NCI-H1930 (cell line): ENCODE data around the gene G2E3.
"Not testable (repeated sequence)": the region's sequence is repeated elsewhere in the genome, so short reads cannot be mapped to it uniquely, and the experiment has no call there.

ENCODE experiments used
- DNase-seq, 2 experiments: peaks; one replicate each; lab custom pipeline; 2025; lab: John Stamatoyannopoulos, UW

G2E3 gene, protein sequence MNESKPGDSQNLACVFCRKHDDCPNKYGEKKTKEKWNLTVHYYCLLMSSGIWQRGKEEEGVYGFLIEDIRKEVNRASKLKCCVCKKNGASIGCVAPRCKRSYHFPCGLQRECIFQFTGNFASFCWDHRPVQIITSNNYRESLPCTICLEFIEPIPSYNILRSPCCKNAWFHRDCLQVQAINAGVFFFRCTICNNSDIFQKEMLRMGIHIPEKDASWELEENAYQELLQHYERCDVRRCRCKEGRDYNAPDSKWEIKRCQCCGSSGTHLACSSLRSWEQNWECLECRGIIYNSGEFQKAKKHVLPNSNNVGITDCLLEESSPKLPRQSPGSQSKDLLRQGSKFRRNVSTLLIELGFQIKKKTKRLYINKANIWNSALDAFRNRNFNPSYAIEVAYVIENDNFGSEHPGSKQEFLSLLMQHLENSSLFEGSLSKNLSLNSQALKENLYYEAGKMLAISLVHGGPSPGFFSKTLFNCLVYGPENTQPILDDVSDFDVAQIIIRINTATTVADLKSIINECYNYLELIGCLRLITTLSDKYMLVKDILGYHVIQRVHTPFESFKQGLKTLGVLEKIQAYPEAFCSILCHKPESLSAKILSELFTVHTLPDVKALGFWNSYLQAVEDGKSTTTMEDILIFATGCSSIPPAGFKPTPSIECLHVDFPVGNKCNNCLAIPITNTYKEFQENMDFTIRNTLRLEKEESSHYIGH

DNA sequence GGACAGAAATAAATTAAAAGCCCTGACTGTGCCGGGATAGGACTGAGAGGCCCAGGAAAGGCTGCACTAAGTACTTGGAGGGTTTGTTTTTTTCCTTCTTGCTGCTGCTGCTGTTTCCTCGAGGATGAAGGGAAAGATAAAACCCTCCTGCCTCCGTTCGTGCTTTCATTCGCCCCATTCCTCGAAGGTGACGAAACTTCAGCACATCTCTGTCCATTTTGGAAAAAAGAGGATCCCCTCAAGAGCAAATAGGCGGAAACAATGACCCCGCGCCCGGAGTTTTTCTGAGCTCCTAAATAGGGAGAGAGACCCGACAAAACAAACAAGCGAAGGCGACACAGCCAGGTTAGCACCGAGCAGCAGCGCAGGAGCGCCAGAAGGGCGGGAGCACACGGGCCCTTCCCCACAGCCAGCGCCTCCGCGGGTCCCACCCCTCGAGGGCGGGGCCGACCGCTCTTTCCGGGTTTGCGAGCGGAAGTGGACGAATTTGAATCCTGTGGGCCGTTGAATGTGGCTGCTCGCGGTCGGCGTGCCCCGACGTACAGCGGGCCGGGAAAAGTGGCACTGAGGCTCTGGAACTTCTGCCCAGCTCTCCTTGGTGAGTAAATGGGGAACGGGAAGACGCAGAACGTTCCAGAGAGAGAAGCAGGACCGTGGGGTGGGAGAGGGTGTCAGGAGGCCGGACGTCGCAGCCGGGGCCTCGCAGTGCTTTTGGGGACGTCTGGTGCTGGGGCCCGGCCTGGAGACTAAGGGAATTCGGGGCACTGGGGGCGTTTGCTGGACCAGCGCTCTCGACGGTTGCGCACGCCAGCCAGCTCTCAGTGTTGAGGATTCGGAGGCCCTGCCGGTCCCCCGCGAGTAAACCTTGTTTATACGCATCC is at the start of gene G2E3:
Gene G2E3, plus strand, starts transcription at position 484 of the 881 bp plus-strand sequence. CDS start 21,922 bp downstream, outside the sequence.
- DNase-seq = peak; percentile 86

DNA sequence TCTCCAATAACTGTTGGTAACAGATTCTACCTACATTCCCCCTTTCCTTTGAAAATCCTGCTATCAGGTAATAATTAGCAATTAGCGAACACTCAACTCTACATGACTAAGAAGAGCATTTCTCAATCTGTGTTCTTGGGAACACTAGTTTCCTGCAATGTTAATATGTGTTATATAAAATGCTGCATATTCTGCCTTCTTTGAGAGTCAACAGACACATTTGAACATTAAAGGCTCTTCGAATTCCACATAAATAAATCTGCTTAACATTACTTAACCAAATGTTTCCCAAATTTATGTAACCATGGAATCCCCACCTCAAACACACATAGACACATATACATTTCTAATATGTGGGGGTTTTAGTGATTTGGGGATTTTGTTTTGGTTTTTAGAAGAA is 41.2 kb upstream of the G2E3 start:
- DNase-seq = no peak

DNA sequence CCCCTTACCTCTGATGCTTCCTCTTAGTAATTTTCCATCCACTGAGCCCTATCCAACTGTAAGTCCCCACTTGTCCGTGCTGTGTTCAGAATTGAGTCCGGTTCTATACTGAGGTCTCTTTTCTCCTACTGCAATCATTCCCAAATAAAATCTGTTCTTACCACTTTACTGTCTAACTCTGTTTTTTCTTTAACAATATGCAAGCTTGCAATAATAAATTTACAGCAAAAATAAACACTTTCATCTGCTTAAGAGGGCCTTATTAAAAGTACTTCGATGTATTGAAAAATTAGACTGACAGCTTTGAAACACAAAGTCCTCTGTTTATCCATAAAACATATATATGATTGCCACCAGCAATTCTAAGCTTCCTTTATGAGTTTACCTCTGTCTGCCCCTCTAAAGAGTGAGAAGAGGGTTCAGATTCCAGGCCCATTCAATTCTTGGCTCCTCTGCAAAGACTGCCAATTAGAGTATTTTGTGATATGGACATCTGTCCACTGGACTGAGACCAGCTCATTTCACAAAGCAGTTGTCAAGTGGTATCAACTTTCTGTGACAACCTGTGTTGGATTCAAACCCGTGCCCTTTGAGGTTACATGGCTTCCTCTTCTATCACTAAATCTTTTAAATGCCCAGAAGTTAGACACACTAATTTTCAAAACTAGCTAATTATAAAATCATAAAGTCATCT is 39.9 kb upstream of the G2E3 start:
- no peak for DNase-seq

DNA sequence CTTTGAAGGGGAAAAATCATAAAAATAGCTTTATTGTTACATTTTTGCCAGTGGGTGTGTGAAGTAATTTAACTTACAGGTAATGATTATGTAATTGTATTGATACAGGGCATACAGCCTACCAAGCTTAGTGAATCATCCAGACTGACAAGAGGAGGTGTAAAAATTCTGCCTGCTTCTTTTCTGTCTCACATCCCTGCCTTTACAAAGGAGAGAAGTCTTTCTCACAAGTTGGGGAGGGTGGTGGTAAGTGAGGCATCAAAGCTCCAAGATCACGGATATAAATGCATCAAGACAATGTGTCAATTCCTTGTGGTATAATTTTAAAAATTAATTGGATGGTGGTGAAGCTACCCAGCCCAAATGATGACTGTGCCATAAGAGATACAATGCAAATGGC is 39.0 kb upstream of the G2E3 start:
- no peak for DNase-seq

DNA sequence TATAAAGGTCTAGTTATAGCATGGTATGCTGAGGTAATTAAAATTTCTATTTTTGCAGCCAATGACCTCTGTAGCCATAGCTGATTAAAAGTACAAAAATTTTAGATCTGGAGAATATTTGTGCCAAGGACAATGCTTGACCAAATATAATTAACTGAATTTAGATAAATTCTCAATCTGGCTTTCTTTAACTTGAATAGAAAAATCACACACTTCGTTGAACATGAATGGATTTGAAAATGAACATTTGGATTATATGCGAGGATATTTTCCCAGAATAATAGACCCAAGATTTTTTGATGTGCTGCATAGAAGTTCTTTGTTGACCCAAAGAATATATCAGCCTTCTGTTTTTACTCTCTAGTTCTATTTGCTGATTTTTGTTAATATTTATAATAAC is 38.4 kb upstream of the G2E3 start:
- no peak for DNase-seq

DNA sequence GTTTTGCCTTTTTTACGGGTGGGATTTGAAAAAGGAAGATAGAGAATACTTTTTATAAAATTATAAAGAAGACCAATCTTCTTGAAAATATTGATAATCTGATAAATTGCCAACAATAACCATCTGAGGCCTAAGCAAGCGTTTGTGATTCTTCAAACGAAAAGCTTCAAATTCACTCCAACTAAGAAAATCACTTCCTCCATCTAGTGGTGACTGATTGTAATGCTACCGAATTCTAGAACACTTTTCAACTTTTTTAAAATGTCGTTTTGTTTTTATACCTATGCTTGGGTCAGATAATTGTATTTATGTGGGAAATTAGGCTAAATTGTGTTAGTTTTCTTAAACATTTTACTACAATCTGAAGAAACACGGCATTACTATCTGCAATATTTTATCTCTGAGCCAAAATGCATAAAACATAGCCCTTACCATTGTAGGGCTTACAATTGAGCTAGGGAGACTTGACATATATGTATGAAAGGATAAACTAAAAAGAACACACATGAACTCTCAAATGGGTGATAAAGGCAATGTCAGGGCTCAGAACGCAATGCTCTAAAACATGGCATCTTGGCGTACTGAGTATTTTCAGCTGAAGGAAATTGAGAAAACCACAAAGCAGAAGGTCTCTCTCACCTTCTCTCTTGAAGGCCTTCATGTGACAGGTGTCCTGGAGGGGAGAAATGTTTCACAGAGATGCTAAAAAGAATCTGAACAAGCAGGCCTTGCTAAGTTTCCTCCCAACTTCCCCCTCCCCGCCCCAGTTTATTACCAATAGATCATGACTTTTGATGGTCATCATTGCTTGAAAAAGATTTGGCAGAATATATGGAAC is 36.8 kb upstream of the G2E3 start:
- DNase-seq = peak in 1 of 2 experiments; percentile 31

DNA sequence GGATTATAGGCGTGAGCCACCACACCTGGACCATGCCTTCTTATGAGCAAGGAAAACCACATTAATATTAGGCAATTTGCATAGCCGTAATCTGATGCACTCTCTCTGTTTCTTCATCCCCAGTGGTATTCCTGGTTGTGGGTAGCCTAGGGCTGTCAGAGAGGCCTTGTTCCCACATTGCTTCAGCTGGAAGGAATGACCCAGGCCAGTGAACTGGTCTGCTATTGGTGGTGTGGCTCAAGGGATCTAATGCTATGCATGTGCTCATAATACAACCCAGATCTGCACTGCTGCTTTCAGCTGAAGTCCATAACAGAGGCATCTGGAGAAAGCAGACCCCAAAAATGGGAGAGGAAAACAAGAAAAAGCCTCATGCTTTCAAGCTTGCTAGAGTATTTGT is 33.1 kb upstream of the G2E3 start:
- DNase-seq = no peak

DNA sequence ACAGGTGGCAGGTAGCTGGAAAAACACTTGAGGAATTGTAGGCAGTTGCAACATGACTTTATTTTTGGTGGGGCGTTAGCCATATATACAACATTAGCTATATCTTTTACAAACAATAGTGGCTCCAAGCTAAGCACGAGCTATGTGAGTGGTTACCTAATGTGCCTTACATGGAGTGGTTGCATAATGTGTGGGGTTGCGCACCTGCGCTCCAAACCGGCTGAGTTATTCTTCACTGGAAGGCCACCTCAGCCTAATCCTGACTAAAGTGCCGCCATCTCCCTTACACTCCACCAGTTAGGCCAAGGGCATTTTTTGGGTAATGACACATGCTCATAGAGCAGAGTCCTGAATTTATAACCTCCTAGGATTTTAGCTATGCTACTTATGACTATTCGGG is 31.8 kb upstream of the G2E3 start:
- DNase-seq = no peak

DNA sequence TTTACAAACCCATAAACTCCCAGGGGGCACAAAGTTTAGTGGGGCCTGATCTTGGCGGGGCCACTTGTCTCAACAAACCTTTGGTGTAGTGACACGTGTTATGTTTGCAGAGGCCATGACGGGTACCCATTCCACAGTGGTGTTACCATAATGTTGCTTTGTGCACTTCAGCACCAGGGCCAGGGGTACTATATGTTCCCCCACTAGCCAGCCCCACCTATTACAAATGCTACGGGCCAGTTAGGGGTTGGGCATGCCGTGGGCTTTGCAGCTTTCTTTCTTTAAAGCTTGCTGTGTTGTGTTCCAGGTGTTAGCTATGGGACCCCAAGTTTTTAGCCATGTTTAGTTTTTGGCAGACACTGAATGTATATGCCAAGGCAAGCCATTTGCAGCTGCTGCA is 30.8 kb upstream of the G2E3 start:
- DNase-seq = no peak

DNA sequence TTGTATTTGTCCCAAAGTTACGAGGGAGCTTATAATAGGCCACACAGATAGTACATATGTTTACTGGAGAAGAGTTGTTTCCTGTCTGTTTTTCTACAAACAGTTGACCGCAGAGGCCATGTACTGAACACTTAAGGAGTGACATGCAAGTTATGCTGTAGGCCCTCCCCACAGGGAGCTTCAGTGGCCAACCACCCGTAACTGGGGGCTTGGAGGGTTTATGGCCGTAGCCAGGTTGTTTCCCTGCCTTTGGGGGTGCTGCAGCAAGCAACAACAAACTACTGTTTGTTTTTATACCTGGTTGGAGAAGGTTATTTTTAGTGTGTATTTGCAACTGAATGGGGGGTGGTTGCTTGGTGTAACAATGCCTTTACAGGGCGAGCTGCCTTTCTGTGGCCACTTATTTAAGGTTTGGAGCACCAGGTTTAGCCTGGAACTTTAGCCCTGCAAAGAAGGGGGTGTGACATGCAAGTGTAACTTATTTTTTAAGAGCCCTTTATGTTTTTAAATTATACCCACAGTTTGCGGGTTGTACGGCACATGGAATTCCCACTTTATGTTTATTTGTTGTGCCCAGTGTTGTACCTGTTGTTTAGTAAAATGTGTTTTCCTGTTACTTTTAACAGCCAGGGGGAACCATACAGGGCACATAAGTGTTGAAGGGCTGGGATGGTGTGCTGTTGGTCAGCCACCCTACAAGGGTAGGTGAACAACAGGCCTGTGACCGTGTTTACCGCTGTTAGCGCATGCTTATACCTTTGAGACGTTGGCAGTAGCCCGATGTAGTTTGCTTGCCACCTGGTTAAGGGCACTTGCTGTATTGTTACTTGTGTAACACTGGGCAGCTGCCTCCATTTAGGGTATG is 29.9 kb upstream of the G2E3 start:
- no peak for DNase-seq

DNA sequence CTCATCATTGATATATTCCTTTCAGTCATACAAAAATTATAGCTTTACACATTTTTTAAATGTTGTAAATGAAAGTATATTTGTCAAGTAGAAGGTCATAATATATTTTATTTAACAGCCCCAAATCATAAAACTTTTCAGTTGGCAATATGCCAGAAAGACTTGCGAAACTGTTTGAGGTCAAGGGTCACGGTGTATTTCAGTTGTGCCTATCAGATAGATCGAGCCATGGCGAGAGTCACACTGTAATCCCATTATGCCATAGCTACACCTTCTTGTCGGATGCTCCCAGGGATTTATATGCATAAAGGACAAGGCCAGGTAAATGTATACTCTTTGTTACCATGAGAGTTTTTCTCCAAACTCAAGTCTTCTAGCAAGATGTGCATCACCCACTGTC is 26.7 kb upstream of the G2E3 start:
- no peak for DNase-seq

DNA sequence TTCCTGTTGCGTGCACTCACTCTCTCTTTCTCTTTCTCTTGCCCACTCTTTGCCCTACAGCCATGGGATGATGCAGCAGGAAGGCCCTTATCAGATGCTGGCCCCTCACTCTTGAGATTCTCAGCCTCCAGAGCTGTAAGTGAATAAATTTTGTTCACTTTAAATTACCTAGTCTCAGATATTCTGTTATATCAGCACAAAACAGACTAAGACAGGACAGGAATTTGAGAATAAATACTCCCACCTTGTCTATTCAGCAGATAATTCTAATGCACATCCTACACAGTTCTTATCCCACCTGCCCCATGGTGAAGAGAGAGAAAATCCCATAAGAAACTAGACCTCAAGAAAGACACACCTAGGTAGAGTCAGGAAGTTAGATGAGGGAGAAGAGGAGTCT is 25.8 kb upstream of the G2E3 start:
- no peak for DNase-seq

DNA sequence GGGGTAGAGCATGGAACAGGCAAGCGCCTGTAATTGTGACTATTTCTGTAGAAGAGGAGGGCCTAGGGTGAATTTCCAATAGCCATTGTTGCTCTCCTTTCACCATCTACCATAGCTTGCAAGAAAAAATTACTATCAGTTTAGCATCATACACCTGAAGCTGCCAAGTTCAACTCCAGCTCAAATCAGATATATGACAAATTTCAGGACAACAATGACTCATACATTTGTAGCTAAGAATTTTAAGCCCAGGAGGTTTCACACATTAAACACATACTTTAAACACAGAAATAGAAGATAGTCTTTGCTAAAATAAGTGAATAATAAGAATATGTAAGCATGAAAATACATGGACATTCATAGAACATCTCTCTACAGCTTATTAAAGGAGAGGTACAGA is 17.6 kb upstream of the G2E3 start:
- no peak for DNase-seq

DNA sequence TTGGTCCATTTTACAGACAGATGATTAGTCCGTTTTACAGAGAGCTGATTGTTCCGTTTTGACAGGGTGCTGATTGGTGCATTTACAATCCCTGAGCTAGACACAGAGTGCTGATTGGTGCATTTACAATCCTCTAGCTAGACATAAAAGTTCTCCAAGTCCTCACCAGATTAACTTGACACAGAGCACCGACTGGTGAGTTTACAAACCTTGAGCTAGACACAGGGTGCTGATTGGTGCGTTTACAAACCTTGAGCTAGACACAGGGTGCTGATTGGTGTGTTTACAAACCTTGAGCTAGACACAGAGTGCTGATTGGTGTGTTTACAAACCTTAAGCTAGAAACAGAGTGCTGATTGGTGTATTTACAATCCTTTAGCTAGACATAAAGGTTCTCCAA is 12.2 kb upstream of the G2E3 start:
- DNase-seq = not testable (repeated sequence)

DNA sequence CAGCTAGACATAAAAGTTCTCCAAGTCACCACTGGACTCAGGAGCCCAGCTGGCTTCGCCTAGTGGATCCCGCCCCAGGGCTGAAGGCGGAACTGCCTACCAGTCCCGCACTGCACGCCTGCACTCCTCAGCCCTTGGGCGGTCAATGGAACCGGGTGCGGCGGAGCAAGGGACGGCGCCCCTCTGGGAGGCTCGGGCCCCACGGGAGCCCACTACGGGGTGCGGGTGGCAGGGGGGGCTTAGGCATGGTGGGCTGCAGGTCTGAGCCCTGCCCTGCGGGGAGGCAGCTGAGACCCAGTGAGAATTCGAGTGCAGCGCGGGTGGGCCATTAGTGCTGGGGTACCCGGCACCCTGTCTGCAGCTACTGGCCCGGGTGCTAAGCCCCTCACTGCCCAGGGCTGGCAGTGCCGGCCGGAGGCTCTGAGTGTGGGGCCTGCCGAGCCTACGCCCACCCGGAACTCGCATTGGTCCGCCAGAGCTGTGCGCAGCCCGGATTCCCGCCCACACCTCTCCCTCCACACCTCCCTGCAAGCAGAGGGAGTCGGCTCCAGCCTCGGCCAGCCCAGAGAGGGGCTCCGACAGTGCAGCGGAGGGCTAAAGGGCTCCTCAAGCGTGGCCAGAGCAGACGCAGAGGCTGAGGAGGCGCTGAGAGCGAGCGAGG is 11.4 kb upstream of the G2E3 start:
- no peak for DNase-seq

DNA sequence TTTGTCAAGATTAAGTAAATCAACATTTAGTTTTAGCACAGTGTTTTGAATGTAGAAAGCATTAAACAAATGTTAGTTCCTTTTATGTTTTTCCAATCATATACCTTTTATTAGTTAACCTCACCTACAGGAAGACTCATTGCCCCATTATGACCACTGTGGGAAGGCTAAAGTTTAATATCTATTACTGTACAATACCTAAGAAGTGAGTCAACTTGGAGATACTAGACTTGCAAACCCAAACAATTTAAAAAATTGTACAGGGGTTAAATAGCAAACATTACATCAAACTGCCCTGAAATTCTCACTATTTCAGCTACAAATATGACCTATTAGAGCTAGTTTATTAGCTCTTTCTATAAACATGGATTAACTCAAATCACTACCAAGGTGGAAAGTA is 8.6 kb upstream of the G2E3 start:
- no peak for DNase-seq

DNA sequence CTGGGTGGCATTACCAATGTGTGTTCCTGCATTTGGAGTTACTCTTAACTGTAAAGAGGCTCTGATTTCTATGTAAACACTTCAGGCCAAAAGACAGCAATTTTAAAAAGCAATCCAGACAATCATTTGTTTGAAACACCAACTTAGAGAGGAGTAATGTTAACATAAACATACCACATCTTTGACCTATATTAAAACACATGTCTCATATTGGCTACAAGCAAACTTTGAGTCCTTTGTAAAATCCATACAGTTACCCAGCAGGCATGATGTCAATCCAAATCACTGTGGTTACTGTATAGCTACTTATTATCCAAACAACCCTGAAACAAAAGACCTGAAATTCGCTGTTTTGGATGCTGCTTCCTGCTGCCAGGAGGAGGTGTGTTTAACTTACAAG is 7.5 kb upstream of the G2E3 start:
- peak; percentile 35 to 71 for DNase-seq

DNA sequence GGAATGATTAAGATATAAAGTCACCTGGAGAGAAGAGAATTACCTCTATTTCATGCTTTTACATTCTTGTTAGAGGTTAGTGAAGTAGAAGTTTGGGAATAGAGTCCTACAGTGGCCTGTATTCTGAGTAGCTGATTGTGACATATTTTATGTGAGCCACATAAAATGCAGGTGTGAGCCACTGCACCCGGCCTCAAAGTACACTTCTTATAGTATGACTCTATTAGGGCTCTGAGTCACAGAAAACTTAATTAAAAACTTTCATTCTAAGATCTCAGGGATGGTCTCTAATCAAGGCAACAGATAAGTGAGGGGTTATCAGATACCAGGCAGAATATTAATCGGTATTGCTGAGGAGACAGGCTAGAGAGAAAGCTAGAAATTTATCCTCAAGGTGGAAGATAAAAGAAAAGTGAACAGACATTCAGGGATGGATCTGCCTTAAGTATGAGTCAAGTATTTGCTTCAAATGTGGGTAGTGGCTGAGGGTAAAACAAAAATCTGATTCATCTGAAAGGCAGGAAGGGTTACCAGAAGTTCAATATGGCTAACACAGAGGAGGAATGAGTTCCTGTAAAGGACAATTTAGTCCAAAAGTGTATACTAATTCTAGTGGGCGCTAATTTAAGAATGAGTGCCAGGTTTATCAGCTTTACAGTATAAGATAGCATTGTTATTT is 5.5 kb upstream of the G2E3 start:
- DNase-seq = no peak

DNA sequence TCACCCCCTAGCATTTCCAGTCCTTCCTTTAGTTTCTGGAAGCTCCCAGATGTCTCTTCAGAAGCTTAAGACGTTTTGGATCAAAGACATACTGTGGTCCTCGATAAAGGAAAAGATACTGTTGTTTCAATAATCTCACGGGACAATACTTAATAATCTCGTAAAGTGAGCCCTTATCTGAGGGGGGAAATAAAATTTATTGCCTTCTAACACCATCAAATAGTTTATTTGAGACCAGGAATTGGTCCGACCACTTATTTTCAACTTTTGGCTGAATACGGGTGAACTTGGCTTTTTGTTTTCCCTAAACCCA is 640 bp upstream of the G2E3 start:
- DNase-seq = no peak
